CD4-positive, alpha-beta T cell treated with Interleukin-4 for 4 hours (primary cell): ENCODE measurements around the gene SMIM1.
A peak's percentile ranks its signal among the peaks of the same experiment; 100 is the strongest.
"Not testable (repeated sequence)": the region's sequence is repeated elsewhere in the genome, so short reads cannot be mapped to it uniquely, and the experiment has no call there.

Experiments
- DNase-seq: peaks from one replicate; pipeline ENCODE4 v3.0.0-alpha.2; 2020

The SMIM1 gene

GRCh38 chr1:3796215-3797061 is 23.9 kb downstream of the SMIM1 start, which contains the start of gene LRRC47:
Gene LRRC47, minus strand, starts transcription at chr1:3796498. Its CDS starts 22 bp downstream, at chr1:3796476.
- DNase-seq, result peak; percentile 94

DNA sequence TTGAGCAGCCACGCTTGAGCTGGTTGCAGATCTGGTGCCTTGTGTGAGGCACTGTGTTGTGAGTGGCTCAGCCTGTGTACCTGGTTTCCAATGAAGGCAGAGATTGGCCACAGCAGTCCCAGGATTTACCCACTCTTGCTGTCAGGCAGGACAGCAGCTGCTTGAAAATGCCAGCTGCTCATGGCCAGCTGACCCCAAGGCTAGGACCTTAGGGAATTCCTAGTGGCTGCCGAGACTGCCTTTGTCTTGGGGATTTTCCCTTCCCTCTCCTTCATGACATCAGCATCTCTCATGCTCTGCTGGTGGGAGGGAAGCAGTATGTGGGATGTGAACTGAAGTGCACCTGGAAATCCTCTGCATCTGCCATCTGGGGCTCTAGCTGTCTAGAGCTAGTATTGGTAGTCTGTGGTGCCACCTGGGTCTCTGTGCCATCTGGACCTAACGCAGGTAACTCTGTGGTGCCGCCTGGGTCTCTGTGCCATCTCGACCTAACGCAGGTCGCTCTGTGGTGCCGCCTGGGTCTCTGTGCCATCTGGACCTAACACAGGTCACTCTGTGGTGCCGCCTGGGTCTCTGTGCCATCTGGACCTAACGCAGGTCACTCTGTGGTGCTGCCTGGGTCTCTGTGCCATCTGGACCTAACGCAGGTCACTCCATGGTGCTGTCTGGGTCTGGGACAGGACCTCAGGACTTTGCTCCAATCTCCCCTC is 27.6 kb downstream of the SMIM1 start:
- no peak for DNase-seq

DNA sequence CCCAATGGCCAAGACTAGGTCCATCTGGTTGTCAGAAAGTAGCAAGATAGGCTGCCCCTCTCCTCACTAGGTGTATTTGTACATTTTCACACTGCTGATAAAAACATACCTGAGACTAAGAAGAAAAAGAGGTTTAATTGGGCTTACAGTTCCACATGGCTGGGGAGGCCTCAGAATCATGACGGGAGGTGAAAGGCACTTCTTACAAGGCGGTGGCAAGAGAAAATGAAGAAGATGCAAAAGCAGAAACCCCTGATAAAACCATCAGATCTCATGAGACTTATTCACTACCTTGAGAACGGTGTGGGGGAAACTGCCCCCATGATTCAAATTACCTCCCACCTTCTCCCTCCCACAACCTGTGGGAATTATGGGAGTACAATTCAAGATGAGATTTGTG is 28.2 kb downstream of the SMIM1 start:
- DNase-seq, result not testable (repeated sequence)

GRCh38 chr1:3803905-3804626 is 31.5 kb downstream of the SMIM1 start:
- DNase-seq, result no peak

- not testable (repeated sequence) for DNase-seq
These were observed 32.0 kb downstream of the SMIM1 start for GRCh38 chr1:3804627-3804944.

- no peak for DNase-seq
These were observed 32.5 kb downstream of the SMIM1 start for GRCh38 chr1:3805038-3805437.

DNA sequence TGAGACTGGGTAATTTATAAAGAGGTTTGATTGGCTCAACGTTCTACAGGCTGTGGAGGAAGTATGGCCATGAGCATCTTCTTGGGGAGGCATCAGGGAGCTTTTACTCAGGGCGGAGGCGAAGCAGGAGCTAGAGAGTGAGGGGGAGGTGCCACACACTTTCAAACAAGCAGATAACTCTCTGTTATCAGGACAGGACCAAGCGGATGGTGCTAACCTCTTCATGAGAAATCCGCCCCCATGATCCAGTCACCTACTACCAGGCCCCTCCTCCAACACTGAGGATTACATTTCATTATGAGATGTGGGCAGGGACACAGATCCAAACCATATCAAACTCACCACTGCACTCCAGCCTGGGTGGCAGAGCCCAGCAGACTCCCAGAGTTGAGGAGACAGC is 35.2 kb downstream of the SMIM1 start:
- DNase-seq, result no peak

DNA sequence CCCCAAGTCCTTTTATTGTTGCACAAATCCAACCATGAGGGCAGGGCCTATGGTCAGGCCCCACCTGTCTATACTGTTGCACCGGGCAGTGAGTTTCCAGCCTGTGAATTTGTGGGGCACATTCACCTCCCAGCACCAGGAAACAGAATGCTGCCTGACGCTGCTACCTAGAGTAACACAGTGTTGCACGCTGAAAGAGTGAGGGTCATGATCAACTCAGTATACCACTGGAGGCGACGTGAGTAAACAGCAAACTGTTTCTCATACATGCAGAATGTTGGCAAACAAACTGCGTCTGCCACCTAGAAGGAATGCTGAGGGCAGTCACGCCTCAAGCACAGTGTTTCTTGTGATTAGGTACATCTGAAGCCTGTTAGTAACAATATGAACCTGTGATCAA is 37.1 kb downstream of the SMIM1 start:
- no peak for DNase-seq

DNA sequence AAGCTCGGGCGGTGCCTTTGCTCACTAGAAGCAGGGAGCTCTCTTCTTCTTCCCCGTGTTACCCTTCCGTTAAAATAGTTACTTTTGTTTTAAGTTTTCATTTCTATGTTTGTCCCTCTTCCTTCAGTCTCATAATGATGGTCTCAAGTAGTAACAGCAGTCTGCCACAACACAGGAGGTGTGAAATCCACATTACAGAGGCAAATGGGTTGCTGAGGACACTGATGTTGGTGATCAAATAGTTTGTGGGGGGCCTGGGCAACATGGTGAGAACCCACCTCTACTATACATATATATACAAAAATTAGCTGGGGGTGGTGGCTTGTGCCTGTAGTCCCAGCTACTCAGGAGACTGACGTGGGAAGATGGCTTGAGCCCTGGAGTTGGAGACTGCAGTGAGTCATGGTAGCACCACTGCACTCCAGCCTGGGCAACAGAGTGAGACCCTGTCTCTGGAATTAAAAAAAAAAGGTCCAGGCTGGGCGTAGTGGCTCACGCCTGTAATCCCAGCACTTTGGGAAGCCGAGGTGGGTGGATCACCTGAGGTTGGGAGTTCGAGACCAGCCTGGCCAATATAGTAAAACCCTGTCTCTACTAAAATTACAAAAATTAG is 37.7 kb downstream of the SMIM1 start:
- DNase-seq, result peak; percentile 15

GRCh38 chr1:3811595-3811911 is 39.0 kb downstream of the SMIM1 start:
- no peak for DNase-seq

GRCh38 chr1:3814065-3814464 is 41.5 kb downstream of the SMIM1 start:
- no peak for DNase-seq

- no peak for DNase-seq
These were observed 42.4 kb downstream of the SMIM1 start for GRCh38 chr1:3814771-3815561.

GRCh38 chr1:3816331-3817137 is 44.0 kb downstream of the SMIM1 start:
- no peak for DNase-seq

- DNase-seq, result no peak
These were observed 44.7 kb downstream of the SMIM1 start for GRCh38 chr1:3817138-3817740.

DNA sequence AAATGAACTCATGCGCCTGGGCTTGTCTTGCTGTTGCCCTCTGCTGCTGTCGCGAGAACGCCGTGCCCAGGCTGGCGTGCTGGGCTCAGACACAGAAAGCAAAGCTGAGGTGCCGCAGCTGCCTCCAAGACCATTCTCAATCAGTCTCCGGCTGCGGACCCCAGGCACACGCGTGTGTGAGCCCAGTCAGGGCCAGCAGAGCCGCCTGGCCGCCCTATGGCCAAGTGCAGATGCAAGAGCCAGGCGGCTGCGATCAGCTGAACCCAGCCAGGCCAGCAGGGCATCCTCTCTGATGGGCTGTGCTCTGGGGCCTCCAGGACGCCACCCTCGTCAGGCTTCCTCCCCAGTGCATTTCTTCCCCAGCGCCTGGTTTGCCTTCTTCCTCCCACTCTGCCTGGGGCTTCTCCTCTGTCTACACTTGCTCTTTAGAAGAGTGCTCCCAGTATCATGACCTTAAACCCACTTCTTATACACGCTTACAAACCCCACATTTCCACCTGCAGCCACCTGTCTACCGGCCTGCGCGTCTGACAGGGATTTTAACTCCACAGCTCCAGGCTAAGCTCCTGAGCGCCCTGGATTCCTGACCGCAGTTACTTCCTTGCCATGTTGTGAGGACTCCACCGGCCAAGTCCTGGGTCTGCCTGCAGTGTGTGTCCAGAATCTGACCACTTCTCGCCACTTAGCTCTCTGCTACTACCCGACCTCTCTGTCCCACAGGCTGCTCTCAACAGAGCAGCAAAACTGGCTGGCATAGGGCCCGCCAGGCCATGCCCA is 45.5 kb downstream of the SMIM1 start:
- no peak for DNase-seq

DNA sequence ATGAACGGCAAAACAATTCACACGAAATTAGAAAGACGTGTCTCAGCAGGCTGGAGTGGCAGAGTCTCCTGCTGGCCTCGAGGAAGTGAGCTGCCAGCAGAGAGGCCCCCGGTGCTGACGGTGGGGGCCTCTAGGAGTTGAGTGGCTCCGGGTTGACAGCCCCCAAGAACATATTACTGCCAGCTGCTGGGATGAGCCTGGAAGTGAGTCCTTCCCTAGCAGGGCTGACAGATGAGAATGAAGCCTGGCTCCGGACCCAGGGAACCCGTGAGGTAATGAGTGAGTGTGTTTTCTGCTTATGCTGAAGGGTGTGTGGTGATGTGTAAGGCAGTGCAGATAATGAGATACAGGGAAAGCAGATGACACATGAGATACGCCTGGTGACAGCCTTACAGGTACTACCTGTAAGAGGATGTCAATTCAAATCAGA is 47.2 kb downstream of the SMIM1 start:
- no peak for DNase-seq

DNA sequence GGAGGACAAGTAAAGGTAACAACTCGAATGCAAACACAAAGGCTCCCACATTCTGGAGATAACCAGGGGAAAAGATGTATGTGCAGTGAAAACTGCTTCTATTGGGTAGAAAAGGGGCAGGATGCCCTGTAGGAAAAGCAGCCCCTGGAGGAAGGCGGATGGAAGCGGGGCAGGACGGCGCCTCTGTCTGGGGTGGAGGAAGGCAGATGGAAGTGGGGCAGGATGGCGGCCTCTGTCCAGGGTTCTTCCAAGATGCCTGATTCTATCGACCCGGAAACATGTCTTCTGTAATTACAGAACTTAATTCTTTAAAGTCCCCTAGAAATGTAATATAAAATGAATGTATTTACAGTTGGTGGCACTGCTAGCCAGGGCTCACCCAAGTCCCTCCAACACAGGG is 47.8 kb downstream of the SMIM1 start:
- DNase-seq, result no peak

DNA sequence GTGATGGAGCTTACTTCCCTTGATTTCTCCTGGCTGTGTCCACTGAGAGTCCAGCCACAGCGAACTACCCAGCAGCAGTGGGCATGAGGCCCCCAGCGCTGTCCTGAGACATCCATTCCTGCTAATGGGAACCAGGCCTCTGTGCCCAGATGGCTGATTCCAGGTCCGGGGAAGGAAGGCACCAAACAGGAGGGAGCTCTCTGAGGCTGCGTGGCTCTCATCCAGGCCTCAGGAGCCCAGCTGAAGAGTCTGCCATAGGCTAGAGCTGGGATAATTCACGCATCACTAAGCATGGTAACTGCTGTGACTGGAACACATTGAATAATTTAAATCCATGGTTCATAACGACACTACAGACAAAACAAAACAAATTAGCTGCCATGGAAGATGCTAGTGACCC is 48.5 kb downstream of the SMIM1 start:
- no peak for DNase-seq

GRCh38 chr1:3821447-3821846 is 48.9 kb downstream of the SMIM1 start:
- DNase-seq, result no peak

DNA sequence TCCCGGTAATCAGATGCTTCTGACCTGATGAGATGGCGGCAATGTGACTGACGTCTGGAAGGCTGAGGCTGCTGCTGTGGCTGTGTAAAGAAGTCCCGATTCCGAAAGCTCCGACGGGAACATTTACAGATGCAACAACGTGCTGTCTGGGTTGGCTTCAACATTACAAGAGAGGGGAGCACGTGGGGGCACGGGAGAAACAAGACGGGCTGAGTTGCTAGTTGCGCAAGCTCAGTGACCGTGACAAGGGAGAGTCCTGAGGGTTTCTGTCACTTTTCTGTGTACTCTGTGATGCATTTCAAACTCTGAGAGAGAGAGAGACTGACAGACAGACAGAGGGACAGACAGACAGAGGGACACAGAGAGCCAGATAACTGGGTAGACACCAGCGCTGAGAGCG is 49.4 kb downstream of the SMIM1 start:
- DNase-seq, result no peak
